GM18498 (cell line): ENCODE measurements around the gene CHST1.

Experiments used
- ATAC-seq: cut with Tn5 transposase; IDR thresholded peaks from one replicate; pipeline ENCODE4 v1.9.1; 2021; ENCODE audit warnings: mild to moderate bottlenecking, moderate library complexity; ENCODE audit not compliant: unreplicated experiment

The CHST1 gene

DNA sequence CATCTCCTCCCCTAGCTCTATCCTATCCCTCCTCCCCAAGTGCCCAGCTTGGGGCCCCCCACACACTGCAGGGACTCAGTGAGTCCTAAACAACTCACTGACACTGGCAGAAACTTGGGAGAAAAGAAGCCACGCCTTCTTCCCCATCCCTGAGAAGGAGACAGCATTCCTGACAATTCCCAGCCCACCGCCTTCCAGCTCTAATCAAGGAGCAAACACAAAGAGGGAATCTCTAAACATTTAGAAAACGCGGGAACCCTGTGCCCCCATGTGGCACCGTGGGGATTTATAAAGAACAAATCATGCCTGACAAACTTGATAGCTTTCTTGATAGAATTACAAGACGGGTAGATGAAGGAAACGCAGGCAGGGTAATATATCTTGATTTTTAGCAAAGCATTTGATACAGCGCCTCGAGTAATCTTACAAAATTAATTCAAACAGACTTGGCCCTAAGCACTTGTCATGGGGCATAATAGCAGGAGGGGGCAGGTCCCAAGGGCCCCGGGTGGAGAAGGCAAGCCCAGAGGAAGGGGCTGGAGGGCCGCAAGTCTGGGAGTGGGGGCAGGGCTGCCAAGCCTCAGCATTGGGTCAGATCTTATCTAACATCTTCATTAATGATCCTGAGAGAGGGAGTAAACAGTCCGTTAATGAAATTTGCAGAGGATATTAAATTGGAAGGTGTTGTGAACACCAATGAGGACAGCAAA, 4.5 kb downstream of the CHST1 start:
- ATAC-seq, result no peak

DNA sequence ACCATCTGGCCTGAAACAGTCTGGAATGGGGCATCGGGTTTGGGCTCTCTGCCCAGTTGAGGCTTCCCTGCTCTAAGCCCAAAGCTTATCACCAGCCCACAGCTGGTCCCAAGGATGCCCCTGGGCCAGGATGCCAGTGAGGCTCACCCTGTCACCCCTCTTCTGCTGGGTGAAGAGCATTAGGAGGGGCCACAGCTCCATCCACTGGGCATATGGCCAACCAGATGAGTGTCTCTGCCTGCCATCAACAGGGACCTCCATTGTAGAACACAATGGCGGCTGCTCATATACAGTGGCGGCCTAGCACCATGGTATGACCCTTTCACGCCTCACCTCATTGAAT, 5.6 kb downstream of the CHST1 start:
- ATAC-seq, result no peak

DNA sequence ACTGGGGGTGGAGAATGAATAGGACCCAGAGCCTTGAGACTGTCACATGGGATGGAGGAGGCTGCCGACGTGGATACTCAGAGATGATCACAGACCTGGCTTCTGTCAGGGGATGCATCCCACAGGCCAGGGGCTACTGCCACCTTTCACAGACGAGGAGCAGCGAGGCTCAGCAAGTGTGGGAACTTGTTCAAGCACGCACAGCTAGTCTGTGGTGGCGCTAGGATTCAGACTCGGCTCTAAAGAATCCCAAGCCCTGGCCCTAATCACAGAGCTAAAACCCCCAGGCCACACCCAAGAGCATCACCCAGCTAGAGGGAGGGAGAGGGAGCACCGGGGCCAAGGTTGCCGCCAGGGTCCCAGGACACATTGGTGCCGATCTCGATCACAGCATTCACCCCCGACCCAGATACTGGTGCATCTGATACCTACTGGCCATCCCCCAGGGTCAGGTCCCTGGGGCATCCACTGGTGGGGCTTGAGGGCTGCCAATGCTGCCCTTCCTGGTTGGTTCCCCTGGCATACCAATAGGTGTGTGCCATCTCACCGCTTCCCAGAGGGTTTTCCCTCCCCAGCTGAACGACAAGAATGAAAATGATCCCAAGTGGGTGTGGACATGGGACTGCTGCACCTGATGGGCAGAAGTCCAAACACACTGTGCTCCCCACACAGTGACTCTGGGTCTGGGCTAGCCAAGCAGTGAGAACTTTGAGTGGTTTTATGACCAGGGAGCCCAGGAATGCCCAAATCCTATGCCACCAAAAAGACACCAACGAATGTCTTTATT, 6.2 kb downstream of the CHST1 start:
- no peak for ATAC-seq

GRCh38 chr11:45658292-45658991, 7.0 kb downstream of the CHST1 start:
- ATAC-seq, result no peak

GRCh38 chr11:45657496-45658260, 7.7 kb downstream of the CHST1 start:
- ATAC-seq, result no peak

DNA sequence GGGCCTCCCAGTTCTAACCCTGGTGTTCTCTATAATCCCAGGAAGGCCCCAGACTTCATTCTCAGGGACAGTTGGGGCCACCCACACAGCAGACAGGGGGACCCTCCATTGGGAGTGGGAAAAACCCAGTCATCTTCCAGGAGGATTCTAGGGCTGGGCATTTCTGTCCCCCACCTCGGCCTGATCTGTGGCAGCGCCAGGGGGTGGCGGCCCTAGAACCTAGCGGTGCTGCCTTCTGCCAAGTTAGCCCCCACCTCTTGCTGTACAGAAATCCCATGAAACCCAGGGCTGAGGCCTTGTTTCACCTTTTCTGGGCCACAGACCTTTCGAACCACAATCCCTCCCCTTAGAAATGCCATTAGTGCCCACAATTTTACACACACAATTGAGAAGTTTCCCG, 9.6 kb downstream of the CHST1 start:
- no peak for ATAC-seq

DNA sequence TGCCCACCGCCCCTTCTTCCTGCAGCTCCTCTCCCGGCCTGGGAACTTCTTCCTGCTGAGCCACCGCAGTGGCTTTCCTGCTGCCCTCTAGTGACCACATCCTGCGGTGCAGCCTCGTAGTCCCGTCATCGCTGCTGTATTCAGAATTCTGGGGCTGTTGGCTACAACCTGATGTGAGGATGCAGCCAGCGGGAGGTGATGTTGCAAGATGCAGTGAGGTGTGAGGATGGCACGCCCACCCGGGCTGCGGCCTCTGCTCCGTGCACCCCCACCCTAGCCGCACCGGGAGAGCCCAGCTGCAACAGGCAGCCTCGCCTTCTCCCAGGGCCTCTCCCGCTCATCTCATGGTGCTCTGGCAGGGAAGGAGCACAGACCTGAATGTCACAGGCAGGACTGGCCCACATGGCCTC, 10.1 kb downstream of the CHST1 start:
- ATAC-seq, result peak; percentile 57

DNA sequence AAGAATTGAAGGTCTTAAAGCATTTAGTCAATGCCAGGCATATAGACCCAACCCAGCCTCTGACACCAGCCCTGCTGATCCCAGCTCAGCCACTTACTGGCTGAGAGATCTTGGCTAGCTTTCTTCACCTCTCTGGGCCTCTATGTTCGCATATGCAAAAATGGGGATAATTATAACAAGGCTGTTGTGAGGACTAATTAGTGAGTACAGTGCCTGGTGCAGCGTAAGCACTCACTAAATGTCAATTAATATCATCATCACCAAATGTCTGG, 10.5 kb downstream of the CHST1 start:
- peak; percentile 15 for ATAC-seq

DNA sequence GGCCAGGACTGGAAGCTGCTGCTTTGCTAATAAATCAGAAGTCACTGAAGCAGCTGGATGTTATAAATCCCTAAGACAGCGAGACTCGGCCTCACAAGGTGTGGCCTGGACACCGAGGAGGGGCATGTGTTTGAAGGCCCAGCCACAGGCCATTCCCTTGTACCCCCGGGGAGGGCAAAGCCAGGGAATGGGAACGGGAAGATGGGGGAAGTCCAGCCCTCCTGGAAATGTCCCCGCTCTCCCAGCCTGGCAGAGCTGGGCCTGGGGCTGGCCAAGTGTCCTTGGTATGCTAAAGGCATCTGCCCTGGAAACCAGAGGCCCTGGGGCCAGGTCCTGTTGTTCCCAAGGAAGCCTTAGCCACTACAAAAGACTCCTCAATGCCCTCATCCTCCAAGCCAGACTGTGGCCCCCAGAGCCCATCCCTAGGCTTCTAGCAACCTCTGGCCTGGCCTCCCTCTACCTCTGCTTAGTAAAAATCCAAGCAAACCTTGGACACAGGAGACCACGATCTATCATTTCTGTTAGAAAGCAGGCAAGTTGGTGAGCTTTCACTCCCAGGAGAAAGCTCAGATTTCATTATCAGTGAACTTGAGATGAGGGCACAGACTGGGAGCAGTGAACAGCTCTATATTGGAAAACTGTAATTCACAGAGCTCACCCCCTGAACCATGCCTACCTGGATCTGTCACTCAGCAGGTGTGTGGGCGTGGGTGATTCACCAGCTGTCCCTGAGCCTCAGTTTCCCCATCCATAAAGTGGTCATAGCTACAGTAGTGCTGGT, 11.0 kb downstream of the CHST1 start:
- no peak for ATAC-seq

DNA sequence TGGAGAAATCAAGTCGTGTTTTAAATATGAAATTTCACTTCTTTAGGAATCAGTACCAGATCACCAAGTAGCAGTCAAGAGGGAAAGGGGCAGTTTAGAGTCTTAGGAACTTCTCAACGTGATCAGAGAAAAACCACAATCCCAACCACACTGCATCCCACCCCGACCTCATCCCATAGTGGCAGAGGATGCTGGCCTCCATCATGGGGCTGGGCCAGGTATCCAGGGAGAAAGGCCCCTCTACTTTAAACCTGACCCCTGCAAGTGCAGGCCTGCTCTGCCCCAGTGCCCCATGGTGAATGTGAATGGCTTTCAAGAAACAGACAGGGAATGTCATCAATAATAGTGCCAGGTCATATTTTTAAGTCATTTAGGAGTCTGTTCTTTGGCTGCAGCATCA, 12.1 kb downstream of the CHST1 start:
- ATAC-seq, result no peak

DNA sequence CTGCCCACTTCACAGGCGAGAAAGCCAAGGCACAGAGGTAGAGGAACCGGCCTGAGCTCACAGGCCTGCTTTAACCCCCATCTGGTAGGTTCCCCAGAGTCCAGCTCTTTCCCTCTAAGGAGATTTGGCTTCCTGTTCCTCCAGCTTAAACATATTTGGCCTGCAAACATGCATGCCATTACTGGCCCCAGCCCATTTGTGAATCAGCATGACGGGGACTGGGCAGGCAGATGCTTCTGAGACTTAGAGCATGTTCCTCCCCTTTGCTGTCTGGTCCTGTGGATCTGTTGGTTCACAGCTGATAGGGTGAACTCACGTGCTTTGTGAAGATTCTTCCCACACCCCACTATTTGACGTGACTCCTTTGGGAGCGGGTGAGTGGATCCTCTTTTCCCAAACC, 12.6 kb downstream of the CHST1 start:
- no peak for ATAC-seq

- no peak for ATAC-seq
Measured at GRCh38 chr11:45651841-45652749, 13.3 kb downstream of the CHST1 start.

DNA sequence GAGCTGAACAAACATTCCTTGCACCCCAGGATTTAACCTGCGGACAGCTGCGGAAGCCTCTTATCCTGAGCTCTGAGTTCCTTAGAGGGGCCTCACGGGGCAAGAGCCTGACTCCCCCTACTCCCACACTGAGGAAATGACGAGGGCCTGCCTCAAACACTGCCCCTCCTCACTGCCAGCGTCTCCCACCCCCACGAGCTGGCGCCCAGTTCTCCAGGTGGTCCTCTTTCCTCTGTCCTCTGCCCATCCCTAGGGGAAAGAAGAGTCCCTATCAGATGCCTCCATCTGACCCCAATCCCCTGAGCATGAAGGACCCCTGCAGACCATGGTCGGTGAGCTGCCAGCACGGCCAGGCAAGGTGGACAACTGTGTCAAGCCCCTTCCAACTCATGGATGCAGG, 14.3 kb downstream of the CHST1 start:
- no peak for ATAC-seq

GRCh38 chr11:45650166-45651095, 15.0 kb downstream of the CHST1 start:
- ATAC-seq, result no peak

DNA sequence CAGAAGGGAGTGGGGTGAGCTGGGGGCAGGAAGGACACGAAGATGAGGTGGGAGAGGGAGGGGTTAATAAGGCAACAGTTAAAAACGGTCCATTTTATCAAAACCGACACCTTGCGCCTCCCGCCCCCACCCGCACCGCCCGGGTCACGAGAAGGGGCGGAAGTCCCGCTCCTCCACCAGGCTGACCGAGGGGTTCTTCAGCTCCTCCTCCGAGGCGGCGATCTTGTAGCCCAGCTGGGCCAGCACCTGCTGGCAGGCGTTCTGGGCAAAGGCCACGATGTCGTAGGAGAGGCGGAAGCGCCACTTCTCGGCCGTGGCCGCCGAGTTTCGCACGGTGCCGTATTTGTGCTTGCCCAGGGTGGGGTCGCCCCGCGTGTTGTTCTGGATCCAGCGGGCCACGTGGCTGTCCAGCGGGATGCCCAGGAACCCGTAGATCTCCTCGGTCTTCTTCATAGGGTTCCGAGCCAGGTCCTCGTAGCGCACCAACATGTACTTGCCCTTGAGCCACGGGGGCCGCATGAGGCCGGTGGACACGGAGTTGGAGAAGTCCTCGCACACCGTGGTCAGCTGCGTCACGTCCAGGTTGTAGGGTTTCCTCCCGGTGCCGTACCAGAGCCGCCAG, 15.8 kb downstream of the CHST1 start:
- no peak for ATAC-seq

DNA sequence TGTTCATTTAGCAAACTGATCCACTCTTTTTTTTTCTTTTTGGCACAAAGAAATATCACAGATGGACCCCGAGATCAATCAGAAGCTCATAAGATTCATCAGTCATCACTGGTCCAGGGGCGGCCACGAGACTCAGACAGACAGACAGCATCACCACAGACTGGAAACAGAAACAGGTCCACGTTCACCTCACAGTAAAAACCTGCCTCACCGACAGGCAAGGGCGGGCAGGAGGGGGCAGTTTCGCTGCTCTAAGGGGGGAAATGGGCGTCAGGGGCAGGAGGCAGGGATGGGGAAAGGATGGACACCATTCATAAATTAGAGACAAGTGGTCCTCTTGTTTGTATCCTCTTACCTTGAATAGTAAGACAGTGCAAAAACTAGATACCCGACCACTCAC, 16.5 kb downstream of the CHST1 start:
- no peak for ATAC-seq

DNA sequence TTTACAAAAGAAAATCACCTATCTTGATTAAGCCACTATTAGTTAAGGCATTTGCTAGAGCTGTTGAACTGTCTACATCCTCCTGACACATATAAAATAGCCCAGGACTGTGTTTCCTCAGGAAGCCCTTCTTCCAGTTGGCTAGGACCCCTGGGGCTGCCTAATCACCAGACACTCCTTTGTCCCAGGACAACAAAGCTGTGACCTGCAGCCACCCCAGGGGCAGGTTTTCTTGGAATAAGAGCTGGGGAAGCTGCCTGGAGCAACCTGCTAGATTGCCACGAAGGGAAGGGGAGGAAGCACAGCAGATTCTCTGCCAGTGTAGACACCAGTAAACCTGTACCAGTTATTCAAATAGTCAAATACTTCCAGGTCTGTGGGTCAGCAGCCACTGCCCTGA, 17.6 kb downstream of the CHST1 start:
- ATAC-seq, result no peak

- no peak for ATAC-seq
Measured at GRCh38 chr11:45647329-45647728, 18.1 kb downstream of the CHST1 start.
